ENCODE measurements around the gene STEAP2. TPM values are rescaled to one million over a fixed set of nuclear protein-coding genes. Genes with fewer than 3 reads are reported as not detected.
"Not testable (repeated sequence)": the region's sequence is repeated elsewhere in the genome, so short reads cannot be mapped to it uniquely, and the experiment has no call there.

The STEAP2 gene
- total RNA-seq, 1 donor from 2014 or later: not detected

DNA sequence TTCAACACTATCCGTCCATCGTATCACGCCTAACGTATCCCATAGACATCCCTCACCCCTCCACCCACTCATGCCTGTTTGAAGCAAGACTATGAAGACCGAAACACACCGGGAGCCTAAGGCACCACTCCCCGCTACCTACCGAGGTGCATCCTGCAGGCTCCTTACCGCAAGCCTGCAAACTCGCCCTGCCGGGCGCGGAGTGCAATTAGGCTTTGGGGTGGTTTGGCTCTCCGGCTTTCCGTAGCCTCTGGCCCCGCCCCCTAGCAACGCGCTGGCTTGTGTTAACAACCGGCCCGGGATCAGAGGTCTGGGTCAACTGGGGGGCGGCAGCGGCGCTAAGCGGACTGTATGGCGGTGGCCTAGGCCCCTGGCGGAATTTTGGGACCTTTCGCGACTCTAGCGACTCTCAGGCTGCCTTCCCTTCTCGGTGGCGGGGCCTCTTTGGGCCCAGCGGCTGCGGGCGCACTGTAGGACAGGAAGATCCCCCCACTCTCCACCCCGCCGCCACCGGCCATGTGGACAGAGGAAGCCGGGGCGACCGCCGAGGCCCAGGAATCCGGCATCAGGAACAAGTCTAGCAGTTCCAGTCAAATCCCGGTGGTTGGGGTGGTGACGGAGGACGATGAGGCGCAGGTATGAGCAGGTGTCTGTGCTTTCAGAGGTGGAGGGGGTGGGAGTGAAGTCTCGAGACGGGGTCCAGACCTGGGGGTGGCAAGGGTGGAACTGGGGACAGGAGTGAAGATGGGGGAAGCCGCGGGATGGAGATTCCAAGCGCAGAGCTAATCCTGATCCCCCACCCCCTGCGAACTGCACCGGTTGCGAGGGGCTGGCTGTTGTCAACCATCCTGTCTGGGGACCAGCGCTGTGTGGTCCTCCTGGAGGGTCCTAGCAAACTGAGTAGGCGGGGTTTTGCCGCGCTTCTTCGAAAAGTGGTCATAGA lies 33.6 kb downstream of the STEAP2 start, which contains the start of gene CFAP69:
Gene CFAP69, plus strand, starts transcription at position 266 of the 943 bp plus-strand sequence. Its CDS starts 251 bp downstream, at position 517.
- H3K36me3 Mint-ChIP-seq (ENCODE audit: low read depth): no peaks in the 10 kb centered on the region
- intact Hi-C loops (cut with micrococcal nuclease): loop anchor here (1.0 to 5.0 kb wide), 4 partner anchors 93 to 182 kb away; partner anchors contain the start of genes CLDN12, GTPBP10 and STEAP1
- H3K27ac Mint-ChIP-seq: no peak within 1 kb of the TSS
- peaks cover 41% of the 10 kb centered on the region for H3K27me3 Mint-ChIP-seq (ENCODE audit: low read depth)
- no peaks in the 10 kb centered on the region for H3K9me3 Mint-ChIP-seq
- peaks cover 11% of the 10 kb centered on the region for H3K4me1 Mint-ChIP-seq (ENCODE audit: low read depth)
- H3K4me3 Mint-ChIP-seq (ENCODE audit: low read depth): peak within 1 kb of the TSS; percentile 85
- peak; percentile 77 for DNase-seq (ENCODE audit: low spot score)

DNA sequence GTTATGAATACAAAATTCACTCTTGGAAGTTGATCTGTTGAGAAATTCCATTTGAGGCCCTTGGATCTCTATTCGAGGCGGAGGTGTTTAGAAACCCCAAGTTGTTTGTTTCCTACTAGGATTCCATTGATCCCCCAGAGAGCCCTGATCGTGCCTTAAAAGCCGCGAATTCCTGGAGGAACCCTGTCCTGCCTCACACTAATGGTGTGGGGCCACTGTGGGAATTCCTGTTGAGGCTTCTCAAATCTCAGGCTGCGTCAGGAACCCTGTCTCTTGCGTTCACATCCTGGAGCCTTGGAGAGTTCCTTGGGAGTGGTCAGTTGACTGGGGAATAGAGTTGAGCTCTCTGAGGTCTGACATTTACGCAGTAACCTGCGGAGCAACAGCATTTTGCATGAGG lies 34.6 kb downstream of the STEAP2 start:
- peaks cover 40% of the 10 kb centered on the region for H3K27me3 Mint-ChIP-seq (ENCODE audit: low read depth)
- H3K4me1 Mint-ChIP-seq (ENCODE audit: low read depth): peaks cover 11% of the 10 kb centered on the region
- no peaks in the 10 kb centered on the region for H3K9me3 Mint-ChIP-seq
- no peaks in the 10 kb centered on the region for H3K36me3 Mint-ChIP-seq (ENCODE audit: low read depth)
- DNase-seq (ENCODE audit: low spot score): no peak
- no peak overlapping the region for H3K27ac Mint-ChIP-seq
- peak overlapping the region; percentile 85 for H3K4me3 Mint-ChIP-seq (ENCODE audit: low read depth)
- intact Hi-C loops (cut with micrococcal nuclease): loop anchor here (5.0 kb wide), 2 partner anchors 94 to 156 kb away; partner anchors contain the start of genes CLDN12 and STEAP1

DNA sequence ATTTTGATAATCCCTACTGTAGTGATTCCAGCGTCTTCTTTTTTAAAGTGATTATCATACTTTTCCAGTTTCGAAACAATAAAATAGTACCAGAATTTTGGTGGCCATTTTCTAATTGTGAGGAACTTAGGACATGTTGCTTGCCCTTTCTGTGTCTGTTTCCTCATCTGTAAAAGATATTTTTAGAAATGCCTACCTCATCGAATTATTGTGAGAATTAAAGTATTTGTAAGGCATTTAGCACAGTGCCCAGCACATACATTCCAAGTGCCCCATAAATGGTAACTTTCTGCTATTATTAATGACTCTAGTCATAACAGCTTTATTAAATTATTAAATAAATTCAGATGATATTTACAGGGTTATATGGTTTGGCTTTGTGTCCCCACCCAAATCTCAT lies 37.2 kb downstream of the STEAP2 start:
- Mint-ChIP-seq H3K27me3 (ENCODE audit: low read depth) (peaks cover 28% of the 10 kb centered on the region), H3K4me3 (ENCODE audit: low read depth) (no peak overlapping the region), H3K4me1 (ENCODE audit: low read depth) (peaks cover 11% of the 10 kb centered on the region), H3K36me3 (ENCODE audit: low read depth) (no peaks in the 10 kb centered on the region), H3K27ac (no peak overlapping the region), H3K9me3 (no peaks in the 10 kb centered on the region)
- DNase-seq (ENCODE audit: low spot score): no peak
- intact Hi-C loops (cut with micrococcal nuclease): loop anchor here (5.0 kb wide), 2 partner anchors 96 to 154 kb away; partner anchors contain the start of genes CLDN12 and STEAP1

DNA sequence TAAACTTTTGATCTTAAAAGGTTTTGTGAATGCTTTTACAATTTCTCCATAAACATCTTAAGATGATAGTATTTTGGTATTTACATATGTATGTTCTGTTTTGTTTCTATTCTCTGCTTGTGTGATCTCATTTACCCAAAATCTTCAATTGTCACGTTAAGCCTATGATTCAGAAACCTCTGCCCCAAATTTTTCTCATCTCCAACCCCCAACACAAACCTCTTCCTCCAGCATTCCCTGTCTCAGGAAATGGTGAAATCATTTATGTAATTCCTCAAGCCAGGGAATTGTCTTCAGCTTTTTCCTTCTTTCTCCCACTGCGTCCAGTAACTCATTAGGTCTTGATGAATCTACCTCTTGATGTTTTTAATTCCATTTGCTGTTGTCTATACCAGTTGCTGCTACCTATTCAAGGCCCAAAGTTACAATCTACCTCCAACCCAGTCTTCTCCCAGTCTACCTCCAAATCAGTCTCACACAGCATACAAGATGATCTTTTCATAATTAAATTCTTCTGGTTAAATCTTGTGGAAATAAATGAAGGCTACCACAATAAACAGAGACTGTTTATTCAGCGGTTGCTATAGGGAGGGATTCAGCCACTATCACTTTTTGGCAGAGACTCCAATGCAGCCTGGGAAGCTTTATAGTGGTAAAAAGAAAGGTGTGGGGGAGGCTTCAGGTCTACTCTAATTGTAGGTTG lies 39.2 kb downstream of the STEAP2 start:
- H3K4me1 Mint-ChIP-seq (ENCODE audit: low read depth): peaks cover 4% of the 10 kb centered on the region
- no peak overlapping the region for H3K4me3 Mint-ChIP-seq (ENCODE audit: low read depth)
- H3K36me3 Mint-ChIP-seq (ENCODE audit: low read depth): no peaks in the 10 kb centered on the region
- H3K9me3 Mint-ChIP-seq: no peaks in the 10 kb centered on the region
- H3K27me3 Mint-ChIP-seq (ENCODE audit: low read depth): peaks cover 15% of the 10 kb centered on the region
- no peak overlapping the region for H3K27ac Mint-ChIP-seq
- intact Hi-C loops (cut with micrococcal nuclease): no loop called here
- DNase-seq (ENCODE audit: low spot score): no peak

DNA sequence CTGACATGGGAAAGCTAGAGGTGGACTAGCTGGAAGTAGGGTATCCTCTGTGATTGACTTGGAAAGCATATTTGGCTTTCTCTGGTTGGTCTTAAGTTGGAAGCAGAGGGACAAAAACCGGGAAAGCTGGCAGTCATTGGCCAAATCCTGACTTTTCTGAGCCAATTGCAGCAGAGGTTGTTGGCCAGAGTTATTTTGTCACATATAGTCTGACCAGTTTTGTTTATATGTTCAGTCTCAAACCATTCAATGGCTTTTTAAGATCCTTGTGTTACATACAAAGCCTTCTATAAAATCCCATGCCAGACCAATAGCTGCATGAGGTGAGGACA lies 39.7 kb downstream of the STEAP2 start:
- H3K4me1 Mint-ChIP-seq (ENCODE audit: low read depth): no peaks in the 10 kb centered on the region
- H3K36me3 Mint-ChIP-seq (ENCODE audit: low read depth): no peaks in the 10 kb centered on the region
- H3K27ac Mint-ChIP-seq: no peak overlapping the region
- H3K27me3 Mint-ChIP-seq (ENCODE audit: low read depth): peaks cover 10% of the 10 kb centered on the region
- no peak for DNase-seq (ENCODE audit: low spot score)
- H3K4me3 Mint-ChIP-seq (ENCODE audit: low read depth): no peak overlapping the region
- no peaks in the 10 kb centered on the region for H3K9me3 Mint-ChIP-seq
- intact Hi-C loops (cut with micrococcal nuclease): no loop called here

DNA sequence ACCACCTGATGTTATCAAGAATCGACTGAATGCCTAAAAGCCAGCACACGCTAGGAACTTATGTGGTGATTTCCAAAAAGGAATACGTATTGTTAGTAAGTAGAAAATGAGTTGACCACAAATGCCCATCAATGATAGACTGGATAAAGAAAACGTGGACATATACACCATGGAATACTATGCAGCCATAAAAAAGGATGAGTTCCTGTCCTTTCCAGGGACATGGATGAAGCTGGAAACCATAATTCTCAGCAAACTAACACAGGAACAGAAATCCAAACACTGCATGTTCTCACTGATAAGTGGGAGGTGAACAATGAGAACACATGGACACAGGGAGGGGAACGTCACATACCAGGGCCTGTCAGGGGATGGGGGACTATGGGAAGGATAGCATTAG lies 44.5 kb downstream of the STEAP2 start:
- DNase-seq (ENCODE audit: low spot score); H3K9me3 Mint-ChIP-seq; H3K27me3 Mint-ChIP-seq (ENCODE audit: low read depth); H3K4me1 Mint-ChIP-seq (ENCODE audit: low read depth); H3K4me3 Mint-ChIP-seq (ENCODE audit: low read depth); H3K27ac Mint-ChIP-seq; H3K36me3 Mint-ChIP-seq (ENCODE audit: low read depth); intact Hi-C loops (cut with micrococcal nuclease): not testable (repeated sequence)

DNA sequence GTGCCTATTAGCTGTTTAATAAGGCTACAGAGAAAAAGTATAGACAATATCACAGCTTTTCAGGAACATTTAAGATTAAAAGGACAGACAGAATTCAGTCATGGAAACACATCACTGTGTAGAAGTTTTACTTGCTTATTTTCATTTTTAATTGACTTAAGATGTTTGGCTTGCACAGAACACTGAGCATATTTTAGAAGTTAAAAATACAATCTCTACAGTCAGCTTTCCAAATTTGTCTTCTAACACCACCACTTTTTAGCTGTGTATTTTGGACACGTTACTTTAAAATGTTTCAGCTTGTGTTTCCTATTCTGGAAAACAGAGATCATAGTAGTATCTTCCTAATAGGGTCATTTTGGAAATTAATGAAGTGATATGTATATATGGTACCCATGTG lies 45.2 kb downstream of the STEAP2 start:
- Mint-ChIP-seq H3K4me3 (ENCODE audit: low read depth) (no peak overlapping the region), H3K27me3 (ENCODE audit: low read depth) (peaks cover 10% of the 10 kb centered on the region), H3K36me3 (ENCODE audit: low read depth) (no peaks in the 10 kb centered on the region), H3K27ac (no peak overlapping the region), H3K9me3 (no peaks in the 10 kb centered on the region), H3K4me1 (ENCODE audit: low read depth) (no peaks in the 10 kb centered on the region)
- intact Hi-C loops (cut with micrococcal nuclease): no loop called here
- no peak for DNase-seq (ENCODE audit: low spot score)

DNA sequence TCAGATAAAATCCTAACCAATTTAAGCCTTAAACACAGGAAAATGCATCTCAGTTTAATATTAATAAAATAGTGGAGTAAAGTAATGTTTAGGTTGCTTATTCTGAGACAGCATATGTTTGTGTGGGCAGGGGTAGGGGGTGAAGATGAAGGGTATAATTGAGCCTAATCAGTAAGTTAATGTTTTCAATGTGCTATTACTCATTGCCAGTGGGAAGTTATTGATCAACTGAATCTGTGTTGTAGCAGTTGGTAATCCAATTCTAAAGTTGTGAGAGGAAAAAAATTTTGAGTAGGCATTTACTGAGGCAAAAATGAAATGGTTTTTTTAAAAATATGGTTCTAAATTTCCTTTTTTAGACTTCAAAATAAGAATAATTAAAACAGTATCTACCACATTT lies 49.9 kb downstream of the STEAP2 start:
- H3K27me3 Mint-ChIP-seq (ENCODE audit: low read depth): peaks cover 8% of the 10 kb centered on the region
- no peak for DNase-seq (ENCODE audit: low spot score)
- no peaks in the 10 kb centered on the region for H3K9me3 Mint-ChIP-seq
- H3K4me1 Mint-ChIP-seq (ENCODE audit: low read depth): no peaks in the 10 kb centered on the region
- H3K27ac Mint-ChIP-seq: no peak overlapping the region
- H3K36me3 Mint-ChIP-seq (ENCODE audit: low read depth): no peaks in the 10 kb centered on the region
- H3K4me3 Mint-ChIP-seq (ENCODE audit: low read depth): no peak overlapping the region
- intact Hi-C loops (cut with micrococcal nuclease): loop anchor here (5.0 kb wide), 1 partner anchor 166 kb away; no protein-coding TSS in a partner anchor

DNA sequence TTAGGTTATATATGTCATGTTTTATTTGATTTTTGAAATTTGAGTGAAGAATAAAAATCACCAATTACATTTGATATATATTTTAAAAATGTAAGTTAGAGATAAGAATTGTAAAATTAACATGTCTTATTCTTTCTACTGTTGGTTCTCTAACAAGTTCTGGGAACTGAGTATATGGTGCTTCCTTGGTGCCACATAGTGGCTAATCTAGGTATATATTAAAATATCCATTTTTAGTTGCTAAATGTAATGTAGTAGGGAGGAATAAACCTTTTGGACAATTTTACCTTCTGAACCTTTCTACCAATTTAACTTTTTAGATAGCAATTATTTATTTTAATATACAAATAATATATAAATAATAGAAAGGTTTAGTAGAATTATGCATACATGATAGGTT lies 50.9 kb downstream of the STEAP2 start:
- Mint-ChIP-seq H3K27me3 (ENCODE audit: low read depth) (peaks cover 6% of the 10 kb centered on the region), H3K36me3 (ENCODE audit: low read depth) (no peaks in the 10 kb centered on the region)
- DNase-seq (ENCODE audit: low spot score): no peak

DNA sequence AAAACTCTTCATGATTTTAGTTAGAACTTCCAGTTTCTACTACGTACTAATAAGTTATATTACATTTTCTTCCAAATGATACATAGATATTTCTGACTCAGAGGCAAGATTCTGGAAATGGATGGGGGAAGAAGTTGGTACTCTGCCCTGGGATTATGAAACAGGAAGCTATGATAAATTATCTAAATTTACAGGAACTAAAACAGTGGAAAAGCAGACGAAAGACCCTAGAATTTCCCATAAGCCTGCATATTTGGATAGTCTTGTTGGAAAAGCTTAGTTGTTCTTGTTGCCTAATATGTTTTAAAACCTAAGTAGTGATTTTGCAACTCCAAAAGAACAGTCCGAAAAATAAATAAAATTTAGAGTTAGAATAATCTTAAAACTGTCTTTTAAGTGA lies 55.3 kb downstream of the STEAP2 start:
- intact Hi-C loops (cut with micrococcal nuclease): no loop called here
- H3K4me1 Mint-ChIP-seq (ENCODE audit: low read depth): no peaks in the 10 kb centered on the region
- H3K27ac Mint-ChIP-seq: no peak overlapping the region

More for the DNA sequence above, 50.9 kb downstream of the STEAP2 start:
- no peaks in the 10 kb centered on the region for H3K9me3 Mint-ChIP-seq
- no peak overlapping the region for H3K27ac Mint-ChIP-seq
- intact Hi-C loops (cut with micrococcal nuclease): loop anchor here (1.0 to 5.0 kb wide), 2 partner anchors 108 to 165 kb away; partner anchors contain the start of gene STEAP1
- H3K4me1 Mint-ChIP-seq (ENCODE audit: low read depth): no peaks in the 10 kb centered on the region
- H3K4me3 Mint-ChIP-seq (ENCODE audit: low read depth): no peak overlapping the region

DNA sequence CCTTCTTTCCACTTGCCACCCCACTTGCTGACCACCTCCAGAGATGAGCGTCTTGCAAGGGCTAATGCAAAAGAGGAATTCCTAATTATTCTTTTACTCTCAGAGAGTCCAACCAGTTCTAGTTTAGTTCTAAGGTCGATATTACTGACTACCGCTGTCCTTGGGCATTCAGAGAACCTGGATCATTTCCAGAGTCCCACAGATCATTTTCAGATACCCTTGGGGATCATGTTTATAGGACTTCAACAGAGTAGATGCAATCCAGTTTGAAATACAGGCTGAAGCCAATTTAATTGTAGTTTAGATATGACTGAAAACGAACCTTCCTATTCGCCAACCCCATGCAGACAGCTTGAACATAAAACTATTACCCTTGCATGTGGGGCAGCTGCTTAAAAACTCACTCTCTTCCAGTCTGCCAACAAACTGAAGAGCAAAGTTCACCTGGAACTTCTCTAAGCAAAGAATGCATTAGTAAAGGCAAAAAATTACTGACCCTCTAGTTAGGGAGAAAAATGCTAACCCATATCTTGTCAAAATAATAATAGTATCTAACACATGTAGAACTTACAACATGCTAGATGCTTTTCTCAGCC lies 55.8 kb downstream of the STEAP2 start:
- Mint-ChIP-seq H3K36me3 (ENCODE audit: low read depth) (no peaks in the 10 kb centered on the region), H3K9me3 (no peaks in the 10 kb centered on the region), H3K4me1 (ENCODE audit: low read depth) (no peaks in the 10 kb centered on the region), H3K27me3 (ENCODE audit: low read depth) (peaks cover 6% of the 10 kb centered on the region), H3K4me3 (ENCODE audit: low read depth) (no peak overlapping the region), H3K27ac (no peak overlapping the region)
- DNase-seq (ENCODE audit: low spot score): no peak
- intact Hi-C loops (cut with micrococcal nuclease): no loop called here

More for the DNA sequence above, 55.3 kb downstream of the STEAP2 start:
- Mint-ChIP-seq H3K4me3 (ENCODE audit: low read depth) (no peak overlapping the region), H3K9me3 (no peaks in the 10 kb centered on the region), H3K36me3 (ENCODE audit: low read depth) (no peaks in the 10 kb centered on the region), H3K27me3 (ENCODE audit: low read depth) (peaks cover 6% of the 10 kb centered on the region)
- no peak for DNase-seq (ENCODE audit: low spot score)

DNA sequence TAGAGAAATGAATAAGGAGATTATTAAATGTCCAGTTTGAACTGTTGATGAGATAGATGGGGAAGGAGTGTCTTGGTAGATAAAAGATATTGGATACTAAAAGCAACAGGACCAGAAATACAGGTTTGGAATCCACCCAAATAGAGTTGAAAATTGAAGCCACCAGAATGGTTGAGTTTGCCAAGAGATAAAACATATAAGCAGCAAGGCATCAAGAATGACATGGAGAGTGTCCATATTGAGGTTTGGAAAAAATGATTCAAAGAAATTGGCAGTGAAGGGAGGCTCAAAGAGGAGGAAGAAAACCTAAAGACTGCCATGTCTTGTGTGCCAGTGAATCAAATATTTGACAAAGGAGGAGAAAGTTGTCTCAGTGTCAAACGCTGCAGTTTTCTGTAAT lies 57.6 kb downstream of the STEAP2 start:
- Mint-ChIP-seq H3K27me3 (ENCODE audit: low read depth) (peaks cover 6% of the 10 kb centered on the region), H3K36me3 (ENCODE audit: low read depth) (no peaks in the 10 kb centered on the region), H3K4me3 (ENCODE audit: low read depth) (no peak overlapping the region), H3K4me1 (ENCODE audit: low read depth) (no peaks in the 10 kb centered on the region), H3K9me3 (no peaks in the 10 kb centered on the region), H3K27ac (no peak overlapping the region)
- intact Hi-C loops (cut with micrococcal nuclease): no loop called here
- no peak for DNase-seq (ENCODE audit: low spot score)
